Pancreas (tissue), 10 donors: ENCODE data around the gene USP46. TPM values are rescaled to one million over a fixed set of nuclear protein-coding genes. Genes with fewer than 3 reads are reported as not detected.

Experiments
- ATAC-seq, 4 donors: fragments of 200-7000 bp; cut with Tn5 transposase; one replicate each; pipeline versions ENCODE4 v1.8.0 to v1.9.1; 2020; ENCODE audit warnings: mild to moderate bottlenecking in 4 of 4, moderate library complexity in 4 of 4
- DNase-seq, 6 donors: peaks; one replicate each; pipeline ENCODE4 v3.0.0-alpha.2; 2020
- FAIRE-seq: peaks from 2 replicates; lab custom pipeline; 2012; peaks lifted over from hg19 to GRCh38; lab: Jason Lieb, UNC
- H3K27ac ChIP-seq, 4 donors: fragments of 200-600 bp; sonication (generic); 1 replicate in 3 of 4; 2 replicates in 1 of 4; pipeline versions ENCODE4 v1.5.0 to v1.8.0; 2020
- H3K27me3 ChIP-seq, 4 donors: fragments of 200-600 bp; one replicate each; pipeline ENCODE4 v1.8.0; 2021
- H3K36me3 ChIP-seq, 3 donors: fragments of 200-600 bp; sonication (generic) in 1 of 3; one replicate each; pipeline versions ENCODE4 v1.5.0 to v1.8.0; 2020 to 2021
- H3K4me1 ChIP-seq, 3 donors: fragments of 200-600 bp; one replicate each; pipeline ENCODE4 v1.8.0; 2021
- H3K4me3 ChIP-seq, 4 donors: fragments of 200-600 bp; sonication (generic) in 2 of 4; one replicate each; pipeline versions ENCODE4 v1.5.0 to v1.8.0; 2020 to 2021
- H3K9me3 ChIP-seq, 4 donors: fragments of 200-600 bp; one replicate each; pipeline ENCODE4 v1.8.0; 2021
- WGBS, 2 donors: extraction: QIAGEN DNeasy Blood & Tissue Kit; methylation state at CpG; one replicate each; pipeline ENCODE4 v1.1.7; 2013; 5-methylcytosine and 5-hydroxymethylcytosine counted together
- intact Hi-C, 3 donors: fragments of 100-400 bp; cut with DNase I; formaldehyde crosslinking; loops; one replicate each; pipeline versions ENCODE4 v1.11.1 to v1.14.2; 2022
- polyA plus RNA-seq, 2 donors: library from polyadenylated mRNA; stranded (reverse); fragments of 200-250 nt; gene quantifications; one replicate each; pipeline ENCODE4 v1.2.3, GENCODE V29; 2013
- total RNA-seq, 6 donors: library from RNA; stranded (reverse); fragmentation: NEBNext Ultra II Directional in 4 of 6; extraction: Animal tissue kit (Norgen Biotek cat#: 25700) in 4 of 6; gene quantifications; one replicate each; pipeline versions ENCODE4 v1.2.1 to v1.2.4, GENCODE V29; 2021 to 2023
- TF ChIP-seq, protein P1 (sequence below), 4 donors: fragments of 200-600 bp; sonication (generic) in 3 of 4; IDR thresholded peaks; one replicate each; pipeline versions ENCODE4 v1.5.0 to v1.8.0; 2021; ENCODE audit warnings: antibody characterized with exemption in 4 of 4
- donor health status: healthy with polysubstance abuse.
- donor health status: DM: no; HTN: no; CAD: no; lungs with moderate emphysema.
- donor health status: DM: no; HTN: no; CAD: no.
- donor health status: control.
- donor health status: control.
- donor health status: Bipolar disorder and iron deficiency.
- donor health status: DM: yes; HTN: yes; CAD: no.
- donor health status: DM: no; HTN: no; CAD: no.
- donor health status: DM: no; HTN: no; CAD: no.
- donor health status: DM: yes; HTN: yes; CAD: no.

Gene USP46
- total and polyA plus RNA-seq, 8 donors = 1.5 to 12.1 (median 9.3) TPM

DNA sequence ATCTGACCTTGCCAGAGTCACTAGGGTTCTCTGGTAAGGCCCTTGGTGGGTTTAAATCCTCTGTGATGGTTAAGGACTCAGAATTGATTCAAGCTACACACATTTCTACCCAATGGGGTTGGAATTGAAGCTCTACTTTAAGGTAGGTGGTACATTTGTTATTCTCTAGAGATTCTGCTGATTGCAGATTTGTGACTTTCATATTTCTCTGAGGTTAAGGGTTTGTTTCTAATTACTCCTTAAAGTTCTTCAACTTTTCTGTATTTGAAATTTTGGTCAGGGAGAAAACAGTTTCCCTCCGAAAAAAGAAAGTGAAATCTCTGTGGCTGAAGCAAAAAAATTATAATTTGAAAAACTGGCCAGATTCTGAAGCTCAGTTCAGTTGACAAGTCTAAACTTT, 25.8 kb upstream of the USP46 start:
- no peaks in the 10 kb centered on the region for H3K9me3 ChIP-seq
- TF ChIP-seq, protein P1, sequence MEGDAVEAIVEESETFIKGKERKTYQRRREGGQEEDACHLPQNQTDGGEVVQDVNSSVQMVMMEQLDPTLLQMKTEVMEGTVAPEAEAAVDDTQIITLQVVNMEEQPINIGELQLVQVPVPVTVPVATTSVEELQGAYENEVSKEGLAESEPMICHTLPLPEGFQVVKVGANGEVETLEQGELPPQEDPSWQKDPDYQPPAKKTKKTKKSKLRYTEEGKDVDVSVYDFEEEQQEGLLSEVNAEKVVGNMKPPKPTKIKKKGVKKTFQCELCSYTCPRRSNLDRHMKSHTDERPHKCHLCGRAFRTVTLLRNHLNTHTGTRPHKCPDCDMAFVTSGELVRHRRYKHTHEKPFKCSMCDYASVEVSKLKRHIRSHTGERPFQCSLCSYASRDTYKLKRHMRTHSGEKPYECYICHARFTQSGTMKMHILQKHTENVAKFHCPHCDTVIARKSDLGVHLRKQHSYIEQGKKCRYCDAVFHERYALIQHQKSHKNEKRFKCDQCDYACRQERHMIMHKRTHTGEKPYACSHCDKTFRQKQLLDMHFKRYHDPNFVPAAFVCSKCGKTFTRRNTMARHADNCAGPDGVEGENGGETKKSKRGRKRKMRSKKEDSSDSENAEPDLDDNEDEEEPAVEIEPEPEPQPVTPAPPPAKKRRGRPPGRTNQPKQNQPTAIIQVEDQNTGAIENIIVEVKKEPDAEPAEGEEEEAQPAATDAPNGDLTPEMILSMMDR (IDR thresholded peaks at IDR 0.05) = no peak
- no peak overlapping the region for H3K4me3 ChIP-seq
- no peak for ATAC-seq
- no peak overlapping the region for H3K27ac ChIP-seq
- H3K36me3 ChIP-seq = no peaks in the 10 kb centered on the region
- WGBS, 2 donors = 84 to 86% methylated on average over 1 of the region's 1 CpG
- H3K4me1 ChIP-seq = no peaks in the 10 kb centered on the region
- no peaks in the 10 kb centered on the region for H3K27me3 ChIP-seq
- no peak for DNase-seq
- intact Hi-C loops = no loop called here
- FAIRE-seq = no peak

DNA sequence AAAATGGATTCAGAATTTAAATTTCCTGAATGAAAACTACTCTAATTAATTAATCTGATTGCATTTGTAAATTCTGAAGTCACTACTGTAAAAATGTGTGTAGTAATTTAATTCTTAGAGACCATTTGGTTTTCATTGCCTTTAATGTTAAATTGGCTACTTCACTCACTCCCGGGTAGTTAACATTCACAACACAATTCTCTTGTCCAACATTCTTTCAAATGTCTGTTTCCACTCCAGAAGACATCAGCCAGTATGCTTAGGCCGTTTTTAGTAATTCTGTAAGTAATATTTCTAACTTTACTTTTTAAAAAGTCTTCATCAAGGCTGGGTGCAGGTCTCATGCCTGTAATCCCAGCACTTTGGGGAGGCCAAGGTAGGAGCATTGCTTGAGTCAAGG, 21.3 kb upstream of the USP46 start:
- FAIRE-seq (no peak), ATAC-seq (no peak), DNase-seq (no peak)
- TF ChIP-seq, protein P1 (IDR thresholded peaks at IDR 0.05) = no peak
- Histone ChIP-seq H3K27ac (no peak overlapping the region), H3K9me3 (no peaks in the 10 kb centered on the region), H3K27me3 (no peaks in the 10 kb centered on the region), H3K4me3 (no peak overlapping the region), H3K4me1 (no peaks in the 10 kb centered on the region), H3K36me3 (no peaks in the 10 kb centered on the region)
- 63 to 67% methylated on average over 2 of the region's 2 CpGs for WGBS, 2 donors
- intact Hi-C loops = no loop called here

DNA sequence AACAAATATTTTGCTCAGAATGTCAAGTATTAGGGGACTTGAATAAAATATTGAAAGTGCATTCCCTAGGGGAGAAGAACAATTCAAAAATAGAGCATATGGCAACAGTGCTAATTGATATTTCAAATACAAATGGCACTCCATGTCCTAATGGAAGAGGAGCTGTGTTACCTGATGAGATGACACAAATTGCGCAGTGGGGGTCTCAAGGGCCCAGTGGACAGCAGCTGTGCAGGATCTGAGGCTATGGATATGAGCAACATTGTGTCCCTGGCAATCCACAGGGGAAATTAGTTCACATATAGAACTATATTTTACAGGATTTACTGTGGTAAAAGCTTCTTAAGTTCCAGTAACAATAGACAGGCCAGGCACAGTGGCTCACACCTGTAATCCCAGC, 17.4 kb upstream of the USP46 start:
- WGBS, 2 donors = 94 to 100% methylated on average over 1 of the region's 1 CpG
- ATAC-seq (no peak), FAIRE-seq (no peak), DNase-seq (no peak)
- Histone ChIP-seq H3K4me1 (no peaks in the 10 kb centered on the region), H3K9me3 (no peaks in the 10 kb centered on the region), H3K36me3 (no peaks in the 10 kb centered on the region), H3K27ac (no peak overlapping the region), H3K4me3 (no peak overlapping the region), H3K27me3 (no peaks in the 10 kb centered on the region)
- intact Hi-C loops = no loop called here
- TF ChIP-seq, protein P1 (IDR thresholded peaks at IDR 0.05) = no peak

DNA sequence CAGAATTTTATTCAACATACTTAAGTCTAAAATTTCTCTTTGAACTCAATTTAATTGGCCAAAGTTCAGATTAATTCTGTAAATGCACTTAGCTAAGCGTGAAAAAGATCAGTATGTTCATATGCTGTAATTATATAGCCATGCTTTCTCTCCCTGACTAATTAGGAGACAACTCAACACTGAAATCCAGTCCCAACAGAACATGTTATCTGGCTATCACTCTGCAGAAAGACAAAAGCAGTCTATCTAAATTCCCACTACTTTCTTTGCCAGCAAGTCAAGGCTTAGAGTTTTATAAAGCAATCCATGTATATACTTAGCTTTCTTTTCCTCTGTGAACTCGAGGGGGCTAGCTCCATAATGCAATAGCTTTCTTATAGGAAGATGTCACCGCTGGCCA, 16.0 kb upstream of the USP46 start:
- 83 to 86% methylated on average over 3 of the region's 3 CpGs for WGBS, 2 donors
- ATAC-seq (no peak), FAIRE-seq (no peak), DNase-seq (no peak)
- intact Hi-C loops = no loop called here
- Histone ChIP-seq H3K27me3 (no peaks in the 10 kb centered on the region), H3K4me3 (no peak overlapping the region), H3K36me3 (no peaks in the 10 kb centered on the region), H3K4me1 (no peaks in the 10 kb centered on the region), H3K9me3 (no peaks in the 10 kb centered on the region), H3K27ac (no peak overlapping the region)
- TF ChIP-seq, protein P1 (IDR thresholded peaks at IDR 0.05) = no peak

DNA sequence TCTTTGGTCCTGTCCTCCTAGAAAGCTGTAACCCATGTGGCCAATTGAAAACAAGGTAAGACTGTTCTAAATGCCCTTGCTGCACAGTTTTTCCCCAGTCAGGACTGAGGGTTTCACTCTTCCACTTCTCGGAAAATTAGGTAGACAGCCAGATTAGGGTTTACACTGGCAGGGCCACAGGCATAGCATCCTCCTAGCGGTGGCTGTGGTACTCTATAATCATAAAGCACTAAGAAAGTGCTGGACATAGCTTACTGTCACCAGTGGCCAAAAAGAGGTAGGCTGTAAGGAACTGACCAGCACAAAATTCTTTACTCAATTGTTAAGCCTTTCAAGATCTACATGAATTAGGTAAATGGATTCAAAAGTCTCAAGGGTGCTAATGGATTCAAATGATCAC, 11.6 kb upstream of the USP46 start:
- intact Hi-C loops = no loop called here

More for the DNA sequence above, 11.6 kb upstream of the USP46 start:
- FAIRE-seq = no peak
- DNase-seq = no peak
- WGBS, 2 donors = 80 to 86% methylated on average over 2 of the region's 2 CpGs
- Histone ChIP-seq H3K36me3 (no peaks in the 10 kb centered on the region), H3K4me1 (no peaks in the 10 kb centered on the region), H3K9me3 (no peaks in the 10 kb centered on the region), H3K27me3 (no peaks in the 10 kb centered on the region), H3K4me3 (no peak overlapping the region), H3K27ac (no peak overlapping the region)
- no peak for ATAC-seq
- TF ChIP-seq, protein P1 (IDR thresholded peaks at IDR 0.05) = no peak
